ENCODE measurements around the gene SDK2.
A peak's percentile ranks its signal among the peaks of the same experiment; 100 is the strongest.

Gene SDK2

DNA sequence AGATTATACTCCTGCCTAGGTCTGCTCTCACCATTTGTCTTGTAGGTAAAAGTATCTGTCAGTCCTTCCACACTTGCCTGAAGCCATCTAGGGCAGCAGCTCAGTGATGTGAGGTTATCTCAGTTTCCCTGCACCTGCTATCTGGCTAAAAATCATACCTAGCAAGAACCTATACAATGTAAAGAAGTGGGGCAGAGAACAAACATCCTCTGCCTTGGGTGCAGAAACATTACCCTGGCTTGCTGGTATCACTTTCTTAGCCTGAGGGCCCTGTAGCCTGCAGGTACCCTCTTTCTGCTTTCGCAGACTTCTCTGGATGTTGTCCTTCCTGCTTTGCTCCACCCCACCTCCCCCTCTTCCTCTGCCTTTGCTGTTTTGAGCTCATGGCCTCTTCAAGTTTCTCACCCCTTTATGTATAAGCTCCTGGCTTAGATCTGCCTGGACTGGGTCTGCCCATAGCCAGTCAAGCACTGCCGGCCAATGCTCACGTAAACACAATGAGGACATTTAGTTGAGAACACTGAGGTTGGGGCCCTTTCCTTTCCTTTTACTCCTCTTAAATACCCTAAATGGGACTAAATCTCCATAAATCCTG, 8.7 kb upstream of the SDK2 start:
- no peak for DNase-seq

DNA sequence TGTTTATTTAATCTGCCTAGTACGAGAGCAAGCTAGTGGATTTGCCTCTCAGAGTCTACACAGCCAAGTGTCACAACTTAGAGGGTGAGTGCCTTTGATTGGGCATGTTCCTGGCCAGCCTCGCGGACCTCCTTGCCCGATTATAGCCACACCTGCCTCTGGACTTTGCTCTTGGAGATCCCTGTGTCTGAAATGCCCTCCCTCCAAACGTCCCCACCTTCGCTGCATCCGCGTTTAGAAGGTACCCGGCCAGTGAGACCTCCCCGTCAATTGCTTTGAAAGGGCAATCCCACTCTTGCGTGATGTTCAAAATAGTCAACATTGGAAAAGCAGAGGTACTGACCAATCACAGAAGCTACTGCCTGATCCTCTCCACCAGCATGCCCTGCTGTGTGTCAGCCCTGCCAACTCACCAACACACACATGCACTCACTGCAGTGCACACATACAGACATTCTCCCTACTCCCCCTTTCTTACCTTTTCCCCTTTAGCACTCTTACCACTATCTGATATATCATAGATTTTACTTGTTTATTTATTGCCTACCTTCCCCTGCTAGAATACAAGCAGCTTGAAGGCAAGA, 6.5 kb upstream of the SDK2 start:
- DNase-seq = no peak

DNA sequence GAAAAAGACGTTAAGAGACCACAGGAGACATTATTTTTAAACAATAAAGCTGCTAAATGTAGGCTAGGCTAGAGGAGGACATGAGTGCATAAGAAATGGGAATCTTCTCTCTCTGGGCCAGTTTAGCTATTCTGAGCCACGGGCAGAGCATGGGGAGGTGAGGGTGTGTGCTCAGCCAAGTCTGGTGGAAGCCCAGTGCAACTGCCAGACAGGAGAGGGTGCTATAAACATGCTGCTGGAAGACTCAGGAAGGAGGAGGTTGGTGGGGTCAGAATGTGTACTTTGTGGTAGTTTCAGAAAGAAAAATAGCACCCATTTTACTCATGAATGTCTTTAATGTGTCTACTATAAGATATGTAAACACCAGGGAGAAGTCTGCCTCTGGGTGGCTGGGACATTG, 5.9 kb upstream of the SDK2 start:
- DNase-seq = peak; percentile 48

- DNase-seq = no peak
Measured at GRCh38 chr17:73648974-73649373, 4.7 kb upstream of the SDK2 start.

GRCh38 chr17:73648543-73648820, 4.2 kb upstream of the SDK2 start:
- DNase-seq = no peak

- no peak for DNase-seq
Measured at GRCh38 chr17:73647772-73648542, 3.7 kb upstream of the SDK2 start.

- no peak for DNase-seq
Measured at GRCh38 chr17:73647301-73647695, 3.1 kb upstream of the SDK2 start.

DNA sequence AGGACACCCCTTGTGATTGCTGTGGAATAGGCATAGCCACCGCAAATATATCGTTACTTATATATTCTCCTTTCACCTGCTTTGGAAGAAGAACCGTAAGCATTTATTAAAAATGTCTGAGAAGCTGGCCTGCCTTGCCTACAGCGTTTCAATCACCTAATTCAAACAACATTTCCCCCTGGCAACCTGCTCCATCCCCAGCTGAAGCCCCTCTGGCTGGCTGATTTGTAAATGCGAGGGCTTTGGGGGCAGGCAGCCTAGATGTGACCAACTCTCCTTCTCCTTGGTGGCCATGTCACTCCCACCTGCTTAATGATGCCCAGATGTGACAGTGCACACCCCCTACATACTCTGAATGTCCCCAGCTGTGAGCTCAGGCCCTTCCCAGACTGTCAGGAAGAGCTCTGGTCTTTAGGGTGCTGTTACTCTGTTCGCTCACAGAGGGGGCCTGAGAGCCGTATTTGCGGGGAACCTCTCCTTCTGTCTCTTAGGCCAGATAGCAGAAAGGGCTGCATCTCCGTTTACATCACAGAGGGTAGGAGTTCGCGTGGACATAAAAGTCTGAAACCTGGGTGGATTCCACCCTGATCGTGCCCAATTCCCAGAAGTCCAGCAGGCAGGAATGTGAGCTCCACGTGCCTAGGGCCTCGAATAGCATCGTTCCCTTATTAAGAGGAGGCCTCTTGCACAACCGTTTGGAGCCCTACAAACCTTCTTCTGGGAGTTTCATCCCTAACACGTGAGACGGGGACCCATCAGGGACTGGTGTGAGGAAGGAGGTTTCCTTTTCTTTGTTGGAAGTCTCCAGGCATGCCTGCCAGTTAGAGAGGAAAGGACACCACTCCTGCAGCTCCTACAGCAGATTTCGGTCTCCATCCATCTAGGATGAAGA, 2.4 kb upstream of the SDK2 start:
- DNase-seq = peak; percentile 31

DNA sequence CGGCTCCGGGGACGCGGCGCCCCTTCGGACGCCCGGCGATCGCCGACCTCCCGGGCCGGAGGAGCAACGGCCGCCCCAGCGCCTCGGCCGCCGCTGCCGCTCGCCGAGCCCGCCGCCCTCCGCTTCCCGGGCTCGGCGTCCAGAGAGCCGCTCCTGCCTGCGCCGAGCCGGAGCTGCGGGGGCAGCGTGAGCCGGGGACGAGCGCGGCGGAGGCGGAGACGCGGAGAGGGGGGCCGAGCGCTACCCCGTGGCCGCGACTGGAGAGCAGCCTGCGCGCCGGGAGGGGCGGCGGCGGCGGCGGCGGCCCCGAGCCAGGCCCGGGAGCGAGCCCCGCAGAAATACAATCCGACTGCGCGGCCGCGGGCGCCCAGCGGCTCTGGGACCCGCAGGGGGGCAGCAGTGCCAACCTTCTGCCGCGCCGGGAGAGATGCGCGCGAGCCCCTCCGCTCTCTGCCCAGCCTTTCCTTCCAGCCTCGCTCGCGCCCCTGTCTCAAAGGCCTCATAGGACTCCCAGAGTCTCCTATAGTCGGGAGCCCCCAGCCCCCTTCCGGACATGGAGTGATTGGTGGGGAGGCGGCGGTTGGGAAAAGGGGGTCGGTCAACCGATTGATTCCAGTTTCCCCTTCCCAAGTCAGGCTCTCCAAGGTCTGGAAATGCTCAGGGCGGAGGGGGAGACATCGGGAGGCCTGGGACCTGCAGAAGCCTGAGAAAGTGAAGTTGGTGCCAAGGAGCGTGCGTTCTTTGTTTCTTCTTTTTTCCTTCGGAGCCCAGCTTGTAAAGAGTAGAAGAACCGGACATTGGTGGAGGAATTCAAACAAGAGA, 1.0 kb upstream of the SDK2 start:
- DNase-seq = peak; percentile 78

DNA sequence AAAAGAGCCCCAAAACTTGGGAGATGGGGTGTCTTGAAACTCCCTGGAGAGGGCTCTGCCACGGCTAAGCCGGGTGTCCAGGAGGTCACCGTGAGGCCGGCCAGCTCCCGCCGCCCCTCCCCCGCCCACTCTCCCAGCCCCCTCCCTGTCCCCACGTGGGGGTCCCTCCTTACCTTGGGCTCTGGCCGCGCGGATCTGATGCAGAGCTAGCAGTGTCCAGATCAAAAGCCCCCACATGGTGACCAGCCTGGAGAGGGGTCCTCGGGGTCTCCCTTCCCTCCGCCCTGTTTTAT, 447 bp downstream of the SDK2 start:
- DNase-seq = no peak

- DNase-seq = peak; percentile 75
Measured at GRCh38 chr17:73643001-73643851, 1.0 kb downstream of the SDK2 start.

- DNase-seq = no peak
Measured at GRCh38 chr17:73642659-73643000, 1.6 kb downstream of the SDK2 start.

DNA sequence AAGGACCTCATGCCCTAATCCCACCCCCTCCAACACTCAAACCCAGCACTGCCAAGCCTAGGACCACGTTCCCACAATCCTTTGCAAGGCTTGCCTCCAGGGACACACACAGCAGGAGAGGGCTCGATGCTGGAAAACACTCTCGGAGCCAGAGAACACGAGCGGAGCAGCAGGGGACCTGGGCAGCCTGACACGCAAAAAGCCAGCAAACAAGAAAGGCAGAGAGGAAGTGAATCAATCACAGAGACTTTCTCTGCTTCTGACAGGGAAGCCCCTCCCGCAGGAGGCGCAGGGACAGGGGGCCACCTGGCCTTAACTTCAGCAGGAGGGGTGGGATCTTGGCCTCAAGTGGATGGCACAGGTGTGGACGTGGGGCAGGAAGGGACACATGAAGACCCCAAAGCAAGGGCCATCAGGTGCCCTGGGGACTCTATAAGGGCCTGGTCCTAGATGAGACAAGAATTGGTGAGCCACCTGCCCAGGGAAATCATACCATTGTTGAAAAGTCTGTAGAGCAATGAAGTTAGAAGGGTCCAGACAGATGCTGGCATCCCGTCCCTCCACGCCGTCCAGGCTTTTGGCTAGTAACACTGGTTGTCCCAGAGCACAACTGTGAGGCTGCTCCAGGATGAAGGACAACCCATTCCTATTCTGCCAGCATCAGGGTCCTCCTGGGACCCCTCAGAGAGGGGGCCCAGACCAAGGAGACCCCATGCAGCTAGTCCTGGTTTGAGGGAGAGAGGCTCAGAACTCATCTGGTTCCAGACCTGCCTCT, 2.2 kb downstream of the SDK2 start:
- DNase-seq = no peak

GRCh38 chr17:73640691-73641090, 3.6 kb downstream of the SDK2 start:
- DNase-seq = no peak

DNA sequence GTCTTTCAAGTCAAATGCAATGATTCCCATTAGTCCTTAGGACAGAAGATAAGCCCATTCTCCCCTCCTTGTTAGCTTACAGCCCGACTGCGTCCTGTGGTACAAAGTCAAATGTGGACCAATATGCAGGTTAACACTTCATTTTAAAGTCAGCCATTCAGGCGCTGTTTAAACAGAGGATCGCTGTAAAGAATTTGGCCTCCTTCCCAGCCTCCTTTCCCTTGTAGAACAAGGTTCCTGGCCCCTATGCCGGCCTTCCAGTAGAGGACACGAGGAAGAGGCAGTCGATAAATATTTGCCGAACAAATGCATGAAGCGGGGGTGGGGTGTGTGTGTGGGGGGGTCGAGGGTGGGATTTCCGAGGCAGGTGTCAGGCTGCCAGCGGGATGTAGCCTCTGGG, 4.3 kb downstream of the SDK2 start:
- peak; percentile 50 for DNase-seq

- DNase-seq = no peak
Measured at GRCh38 chr17:73639322-73639721, 4.9 kb downstream of the SDK2 start.

DNA sequence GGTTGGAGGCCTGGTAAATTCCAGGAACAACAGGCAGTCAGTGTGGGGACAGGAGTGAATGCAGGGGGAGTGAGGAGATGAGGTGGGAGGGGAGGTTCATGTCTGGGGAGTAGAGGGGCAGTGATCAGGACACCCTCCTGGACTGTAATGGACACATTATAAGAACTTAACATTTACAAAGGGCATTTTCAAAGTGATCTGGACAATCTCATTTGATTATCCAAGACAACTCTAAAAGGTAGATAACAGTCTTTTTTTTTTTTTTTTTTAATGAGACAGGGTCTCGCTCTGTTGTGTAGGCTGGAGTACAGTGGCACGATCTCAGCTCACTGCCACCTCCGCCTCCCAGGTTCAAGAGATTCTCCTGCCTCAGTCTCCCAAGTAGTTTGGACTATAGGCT, 5.7 kb downstream of the SDK2 start:
- no peak for DNase-seq

- no peak for DNase-seq
Measured at GRCh38 chr17:73637866-73638265, 6.4 kb downstream of the SDK2 start.

- no peak for DNase-seq
Measured at GRCh38 chr17:73635101-73635817, 9.0 kb downstream of the SDK2 start.

DNA sequence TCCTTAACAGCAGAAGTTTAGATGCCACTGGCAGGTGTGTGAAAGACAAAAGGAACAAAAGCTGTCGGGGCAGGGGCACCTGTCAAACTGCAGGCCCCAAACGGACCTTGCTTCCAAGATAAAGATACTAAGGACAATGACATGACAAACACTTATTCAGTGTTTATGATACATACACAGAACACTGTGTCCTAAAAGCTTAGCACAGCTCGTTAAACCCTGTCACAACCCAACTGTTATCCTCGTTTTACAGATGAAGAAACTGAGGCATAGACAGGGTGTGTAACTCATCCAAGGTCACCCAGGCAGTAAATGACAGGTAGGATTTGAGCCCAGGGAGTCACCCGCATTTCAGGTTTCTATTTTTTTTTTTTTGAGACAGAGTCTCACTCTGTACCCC, 9.6 kb downstream of the SDK2 start:
- no peak for DNase-seq

DNA sequence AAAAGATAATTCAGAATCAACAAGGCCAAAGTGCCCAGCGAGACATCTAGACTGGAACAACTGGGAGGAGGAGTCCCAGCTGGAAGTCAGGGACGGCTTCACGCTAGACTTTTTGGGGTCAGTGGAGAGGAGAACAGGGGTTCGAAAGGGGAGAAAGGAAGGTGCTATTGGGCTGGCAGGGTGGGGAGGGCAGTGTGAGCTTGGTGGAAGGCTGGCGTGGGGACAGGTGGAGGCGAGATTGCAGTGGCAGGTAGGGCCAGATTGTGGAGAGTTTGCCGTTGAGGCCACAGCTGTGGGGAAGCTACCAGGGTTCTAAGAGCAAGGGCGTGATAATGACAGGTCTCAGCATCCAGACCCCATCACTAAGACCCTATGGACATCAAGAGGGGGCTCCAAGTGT, 10.5 kb downstream of the SDK2 start:
- DNase-seq = no peak

Measured in DMS53 (cell line).